DND-41 (cell line): ENCODE data around the gene AHCYL1.

ENCODE experiments used
- ATAC-seq: fragments of 200-7000 bp; cut with Tn5 transposase; 3 replicates; pipeline ENCODE4 v1.9.1; 2021; ENCODE audit warnings: low read depth; ENCODE audit not compliant: insufficient read depth
- DNase-seq: peaks from one replicate; pipeline ENCODE4 v3.0.0-alpha.2; 2020
- H2AFZ ChIP-seq: 2 replicates; pipeline ENCODE4 v1.6.0; 2012; ENCODE audit warnings: low read depth, low read length
- H3K27ac ChIP-seq: 2 replicates; pipeline ENCODE4 v1.5.1; 2012; ENCODE audit warnings: low read length, inconsistent platforms
- H3K27me3 ChIP-seq: fragments of 200-600 bp; sonication (generic); 2 replicates; pipeline ENCODE4 v1.6.0; 2012; ENCODE audit warnings: low read length, mild to moderate bottlenecking, inconsistent platforms; ENCODE audit not compliant: insufficient read depth, poor library complexity
- H3K36me3 ChIP-seq: 2 replicates; pipeline ENCODE4 v1.5.1; 2012; ENCODE audit warnings: low read length, inconsistent platforms; ENCODE audit not compliant: insufficient read depth
- H3K4me1 ChIP-seq: 2 replicates; pipeline ENCODE4 v1.5.1; 2012; ENCODE audit warnings: mild to moderate bottlenecking, low read length; ENCODE audit not compliant: insufficient read depth
- H3K4me2 ChIP-seq: 2 replicates; pipeline ENCODE4 v1.6.0; 2012; ENCODE audit warnings: mild to moderate bottlenecking, moderate library complexity, low read length, inconsistent platforms; ENCODE audit not compliant: insufficient read depth
- H3K4me3 ChIP-seq, 2 experiments: fragments of 200-600 bp in 1 of 2; shearing (Covaris generic) in 1 of 2; 2 replicates each; pipeline ENCODE4 v1.5.1; 2012 to 2016; ENCODE audit warnings: inconsistent platforms in 2 of 2, low read length in 2 of 2, mild to moderate bottlenecking in 2 of 2, low read depth in 1 of 2, moderate library complexity in 1 of 2
- H3K79me2 ChIP-seq: 2 replicates; pipeline ENCODE4 v1.6.0; 2012; ENCODE audit warnings: low read length, inconsistent platforms; ENCODE audit not compliant: insufficient read depth
- H3K9ac ChIP-seq: 2 replicates; pipeline ENCODE4 v1.6.0; 2012; ENCODE audit warnings: low read depth, mild to moderate bottlenecking, inconsistent platforms, low read length, moderate library complexity
- H3K9me3 ChIP-seq: 2 replicates; pipeline ENCODE4 v1.5.1; 2012; ENCODE audit warnings: low read length, moderate library complexity, mild to moderate bottlenecking, inconsistent platforms; ENCODE audit not compliant: insufficient read depth, severe bottlenecking
- H4K20me1 ChIP-seq: 2 replicates; pipeline ENCODE4 v1.6.0; 2012; ENCODE audit warnings: low read length; ENCODE audit not compliant: insufficient read depth
- EZH2 ChIP-seq: IDR thresholded peaks from 3 replicates; pipeline ENCODE4 v1.6.1; 2012; ENCODE audit warnings: borderline replicate concordance, low read depth, mild to moderate bottlenecking, moderate library complexity, low read length, inconsistent platforms; ENCODE audit not compliant: severe bottlenecking
- TF ChIP-seq, protein P1 (sequence below): IDR thresholded peaks from 2 replicates; pipeline ENCODE4 v1.5.1; 2012; ENCODE audit warnings: borderline replicate concordance, low read length, moderate library complexity, mild to moderate bottlenecking; ENCODE audit not compliant: poor library complexity, severe bottlenecking; ENCODE audit errors: extremely low read depth

Gene AHCYL1

DNA sequence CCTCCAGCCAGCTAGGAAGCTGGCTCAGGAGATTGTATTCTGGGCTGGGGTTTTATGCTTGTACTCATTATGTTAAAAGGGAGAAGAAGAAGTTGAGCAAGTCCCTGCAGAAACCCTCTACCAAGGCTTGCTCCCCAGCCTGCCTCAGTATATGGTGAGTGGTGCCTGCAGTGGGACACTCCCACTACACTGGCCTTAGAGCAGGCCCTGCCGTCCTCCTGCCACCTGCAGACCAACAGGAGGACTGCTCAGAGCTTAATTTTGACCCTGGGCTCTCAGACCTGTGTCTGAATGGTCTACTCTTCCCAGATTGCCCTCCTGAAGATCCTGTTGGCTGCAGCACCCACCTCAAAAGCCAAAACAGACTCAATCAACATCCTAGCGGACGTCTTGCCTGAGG, 62.9 kb downstream of the AHCYL1 start:
- H3K27me3 ChIP-seq: no peaks in the 10 kb centered on the region
- H3K4me3 ChIP-seq: no peak overlapping the region
- no peaks in the 10 kb centered on the region for H3K79me2 ChIP-seq
- H3K9ac ChIP-seq: no peak overlapping the region
- DNase-seq (no peak), ATAC-seq (no peak)
- H4K20me1 ChIP-seq: peaks cover 10% of the 10 kb centered on the region; the same call in 1 of the 2 replicates
- H3K36me3 ChIP-seq: peaks cover 97% of the 10 kb centered on the region
- H2AFZ ChIP-seq: no peak overlapping the region
- no peak for TF ChIP-seq EZH2
- TF ChIP-seq, protein P1, sequence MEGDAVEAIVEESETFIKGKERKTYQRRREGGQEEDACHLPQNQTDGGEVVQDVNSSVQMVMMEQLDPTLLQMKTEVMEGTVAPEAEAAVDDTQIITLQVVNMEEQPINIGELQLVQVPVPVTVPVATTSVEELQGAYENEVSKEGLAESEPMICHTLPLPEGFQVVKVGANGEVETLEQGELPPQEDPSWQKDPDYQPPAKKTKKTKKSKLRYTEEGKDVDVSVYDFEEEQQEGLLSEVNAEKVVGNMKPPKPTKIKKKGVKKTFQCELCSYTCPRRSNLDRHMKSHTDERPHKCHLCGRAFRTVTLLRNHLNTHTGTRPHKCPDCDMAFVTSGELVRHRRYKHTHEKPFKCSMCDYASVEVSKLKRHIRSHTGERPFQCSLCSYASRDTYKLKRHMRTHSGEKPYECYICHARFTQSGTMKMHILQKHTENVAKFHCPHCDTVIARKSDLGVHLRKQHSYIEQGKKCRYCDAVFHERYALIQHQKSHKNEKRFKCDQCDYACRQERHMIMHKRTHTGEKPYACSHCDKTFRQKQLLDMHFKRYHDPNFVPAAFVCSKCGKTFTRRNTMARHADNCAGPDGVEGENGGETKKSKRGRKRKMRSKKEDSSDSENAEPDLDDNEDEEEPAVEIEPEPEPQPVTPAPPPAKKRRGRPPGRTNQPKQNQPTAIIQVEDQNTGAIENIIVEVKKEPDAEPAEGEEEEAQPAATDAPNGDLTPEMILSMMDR: no peak
- H3K4me2 ChIP-seq: no peak overlapping the region
- no peaks in the 10 kb centered on the region for H3K4me1 ChIP-seq
- H3K9me3 ChIP-seq: no peaks in the 10 kb centered on the region
- H3K27ac ChIP-seq: no peak overlapping the region

DNA sequence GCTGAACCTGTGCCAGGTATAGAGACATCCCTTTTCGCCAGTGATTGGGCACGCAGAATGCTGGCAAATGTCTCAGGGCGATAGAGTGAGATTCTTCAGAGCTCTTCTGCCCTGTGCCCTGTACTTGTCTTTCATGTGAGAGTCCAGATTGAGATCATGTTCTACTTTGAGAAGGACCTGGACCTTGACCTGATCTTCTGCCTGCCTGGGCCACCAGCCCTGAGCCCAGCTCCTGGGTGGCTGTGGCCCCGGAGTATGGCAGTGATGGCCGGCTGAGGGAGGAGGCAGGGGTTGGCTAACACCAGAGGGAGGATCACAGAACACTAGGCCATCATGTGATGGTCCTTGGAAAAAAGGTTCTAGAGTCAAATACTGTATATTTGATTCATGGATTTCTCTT, 63.7 kb downstream of the AHCYL1 start:
- Histone ChIP-seq H3K4me2 (no peak overlapping the region), H3K27me3 (no peaks in the 10 kb centered on the region), H3K4me3 (no peak overlapping the region), H3K36me3 (peaks cover 97% of the 10 kb centered on the region), H3K79me2 (no peaks in the 10 kb centered on the region), H4K20me1 (peaks cover 11% of the 10 kb centered on the region), H3K4me1 (no peaks in the 10 kb centered on the region), H3K9me3 (no peaks in the 10 kb centered on the region), H2AFZ (no peak overlapping the region), H3K9ac (no peak overlapping the region), H3K27ac (no peak overlapping the region)
- TF ChIP-seq EZH2: no peak
- TF ChIP-seq, protein P1: no peak
- ATAC-seq: no peak
- DNase-seq: no peak

DNA sequence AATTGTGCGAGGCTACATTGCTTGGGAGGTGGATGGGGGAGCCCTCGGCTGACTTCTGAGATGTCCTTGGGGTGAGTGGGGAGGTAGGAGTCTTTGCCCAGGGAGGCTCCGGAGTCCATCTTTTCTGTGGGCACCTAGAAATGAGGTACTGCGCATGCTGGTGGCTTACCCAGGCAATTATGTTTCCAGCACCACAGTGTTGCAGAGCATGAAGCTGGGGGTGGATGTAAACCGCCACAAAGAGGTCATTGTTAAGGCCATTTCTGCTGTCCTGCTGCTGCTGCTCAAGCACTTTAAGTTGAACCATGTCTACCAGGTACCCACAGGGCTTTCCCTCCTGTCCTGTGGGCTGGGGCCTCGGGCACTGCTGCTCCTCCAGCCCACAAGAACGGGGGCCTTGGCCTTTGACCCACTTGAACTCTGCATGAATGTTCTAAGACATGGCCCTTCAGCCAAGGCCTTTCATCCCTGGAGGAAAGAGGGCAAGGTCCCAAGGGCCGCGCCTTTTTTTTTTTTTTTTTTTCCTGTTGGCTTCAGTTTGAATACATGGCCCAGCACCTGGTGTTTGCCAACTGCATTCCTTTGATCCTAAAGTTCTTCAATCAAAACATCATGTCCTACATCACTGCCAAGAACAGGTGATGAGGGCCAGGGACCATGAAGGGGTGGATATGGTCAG, 64.5 kb downstream of the AHCYL1 start:
- peaks cover 13% of the 10 kb centered on the region for H4K20me1 ChIP-seq
- no peak for ATAC-seq
- no peaks in the 10 kb centered on the region for H3K79me2 ChIP-seq
- TF ChIP-seq EZH2: no peak
- TF ChIP-seq, protein P1: no peak
- H3K9me3 ChIP-seq: no peaks in the 10 kb centered on the region
- no peak for DNase-seq
- no peak overlapping the region for H2AFZ ChIP-seq
- no peak overlapping the region for H3K4me2 ChIP-seq
- no peak overlapping the region for H3K9ac ChIP-seq
- H3K4me3 ChIP-seq: no peak overlapping the region
- peaks cover 97% of the 10 kb centered on the region for H3K36me3 ChIP-seq
- H3K27me3 ChIP-seq: no peaks in the 10 kb centered on the region
- H3K4me1 ChIP-seq: no peaks in the 10 kb centered on the region
- no peak overlapping the region for H3K27ac ChIP-seq
